Measurements from ENCODE around the gene VAT1L.

GRCh38 chr16:77975942-77976341 is 187.6 kb downstream of the VAT1L start:
- no peak for TF ChIP-seq CTCF (IDR thresholded peaks at IDR 0.05)
- TF ChIP-seq POLR2A (IDR thresholded peaks at IDR 0.05) = no peak

Data from prostate gland (tissue), 2 donors.